Measurements from ENCODE around the gene TBC1D2B.
"Not testable (repeated sequence)": the region's sequence is repeated elsewhere in the genome, so short reads cannot be mapped to it uniquely, and the experiment has no call there.

Gene TBC1D2B

DNA sequence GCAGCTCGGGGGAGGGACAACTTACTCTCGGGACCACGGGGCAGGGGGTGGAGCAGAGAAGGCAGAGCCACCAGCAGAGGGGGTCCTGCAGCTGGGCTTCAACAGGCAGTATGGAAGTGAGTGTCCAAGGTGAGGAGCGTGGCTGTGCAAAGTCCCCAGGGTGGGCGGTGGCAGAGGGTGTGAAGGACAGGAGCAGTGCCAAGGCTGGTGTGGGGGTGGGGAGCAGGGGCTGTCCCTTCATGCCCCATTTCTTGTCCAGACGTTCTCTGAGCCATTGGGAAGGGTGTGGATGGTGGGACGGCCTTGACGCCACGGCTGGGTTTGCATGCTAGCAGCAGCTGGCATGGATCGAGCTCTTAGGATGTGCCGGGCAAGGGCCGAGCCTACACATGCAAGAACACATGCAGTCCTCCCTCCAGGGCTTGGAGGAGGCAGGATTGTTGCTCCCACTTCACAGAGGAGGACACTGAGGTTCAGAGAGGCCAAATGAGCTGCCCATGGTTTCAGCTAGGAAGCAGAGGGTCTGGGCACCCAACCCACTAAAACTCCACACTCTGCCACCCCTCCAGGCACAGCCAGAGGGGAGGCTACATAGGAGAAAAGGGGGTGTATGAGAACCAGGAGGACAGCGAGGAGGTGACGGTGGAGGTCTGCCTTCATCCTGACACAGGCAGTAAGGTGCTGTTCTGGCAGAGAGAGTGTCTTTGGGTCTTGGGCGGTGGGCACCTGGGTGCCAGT is 93.6 kb downstream of the TBC1D2B start:
- no peaks in the 10 kb centered on the region for H3K4me1 ChIP-seq

DNA sequence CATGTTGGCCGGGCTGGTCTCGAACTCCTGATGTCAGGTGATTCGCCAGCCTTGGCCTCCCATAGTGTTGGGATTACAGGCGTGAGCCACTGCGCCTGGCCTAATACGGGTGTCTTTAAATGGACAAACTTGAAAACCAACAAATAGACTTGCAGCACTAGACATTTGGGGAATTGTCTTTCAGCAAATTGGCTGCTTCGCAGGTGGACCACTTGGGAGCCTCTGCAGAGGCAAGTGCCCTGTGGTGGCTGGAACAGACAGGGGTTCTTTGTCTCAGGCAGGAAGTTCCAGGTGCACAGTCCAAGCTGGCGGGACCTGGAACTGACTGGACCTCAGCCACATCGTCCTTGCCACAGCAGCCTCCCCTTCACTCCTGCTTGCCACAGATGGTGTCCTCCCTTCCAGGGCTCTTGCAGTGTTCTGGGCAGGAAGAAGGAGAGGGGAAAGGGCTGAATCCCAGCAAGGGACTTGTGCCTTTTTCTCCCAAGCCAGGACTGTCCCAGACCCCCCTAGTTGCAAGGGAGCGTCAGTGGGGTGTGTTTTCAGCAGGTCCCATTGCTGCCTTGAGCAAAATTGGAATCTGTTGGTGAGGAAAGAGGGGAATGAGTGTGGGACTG is 94.3 kb downstream of the TBC1D2B start:
- H3K36me3 ChIP-seq (ENCODE audit: control insufficient read depth, insufficient read depth, low read length): no peaks in the 10 kb centered on the region
- no peak overlapping the region for H3K27ac ChIP-seq
- no peak overlapping the region for H2AFZ ChIP-seq
- H3K79me2 ChIP-seq: no peaks in the 10 kb centered on the region
- no peak overlapping the region for H3K4me2 ChIP-seq (ENCODE audit: low read length)
- no peaks in the 10 kb centered on the region for H3K27me3 ChIP-seq (ENCODE audit: control insufficient read depth, insufficient read depth, low read length)
- H3K9ac ChIP-seq: no peak overlapping the region
- no peak overlapping the region for H3K4me3 ChIP-seq (ENCODE audit: low read depth, low read length)
- TF ChIP-seq, protein P1, sequence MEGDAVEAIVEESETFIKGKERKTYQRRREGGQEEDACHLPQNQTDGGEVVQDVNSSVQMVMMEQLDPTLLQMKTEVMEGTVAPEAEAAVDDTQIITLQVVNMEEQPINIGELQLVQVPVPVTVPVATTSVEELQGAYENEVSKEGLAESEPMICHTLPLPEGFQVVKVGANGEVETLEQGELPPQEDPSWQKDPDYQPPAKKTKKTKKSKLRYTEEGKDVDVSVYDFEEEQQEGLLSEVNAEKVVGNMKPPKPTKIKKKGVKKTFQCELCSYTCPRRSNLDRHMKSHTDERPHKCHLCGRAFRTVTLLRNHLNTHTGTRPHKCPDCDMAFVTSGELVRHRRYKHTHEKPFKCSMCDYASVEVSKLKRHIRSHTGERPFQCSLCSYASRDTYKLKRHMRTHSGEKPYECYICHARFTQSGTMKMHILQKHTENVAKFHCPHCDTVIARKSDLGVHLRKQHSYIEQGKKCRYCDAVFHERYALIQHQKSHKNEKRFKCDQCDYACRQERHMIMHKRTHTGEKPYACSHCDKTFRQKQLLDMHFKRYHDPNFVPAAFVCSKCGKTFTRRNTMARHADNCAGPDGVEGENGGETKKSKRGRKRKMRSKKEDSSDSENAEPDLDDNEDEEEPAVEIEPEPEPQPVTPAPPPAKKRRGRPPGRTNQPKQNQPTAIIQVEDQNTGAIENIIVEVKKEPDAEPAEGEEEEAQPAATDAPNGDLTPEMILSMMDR (IDR thresholded peaks at IDR 0.05): no peak
- no peaks in the 10 kb centered on the region for H3K9me3 ChIP-seq (ENCODE audit: control insufficient read depth, low read length)
- no peaks in the 10 kb centered on the region for H3K4me1 ChIP-seq

More for the DNA sequence above, 93.6 kb downstream of the TBC1D2B start:
- Histone ChIP-seq H3K27me3 (ENCODE audit: control insufficient read depth, insufficient read depth, low read length) (no peaks in the 10 kb centered on the region), H3K36me3 (ENCODE audit: control insufficient read depth, insufficient read depth, low read length) (no peaks in the 10 kb centered on the region), H3K9me3 (ENCODE audit: control insufficient read depth, low read length) (no peaks in the 10 kb centered on the region), H3K9ac (no peak overlapping the region), H2AFZ (no peak overlapping the region), H3K79me2 (no peaks in the 10 kb centered on the region), H3K27ac (no peak overlapping the region), H3K4me2 (ENCODE audit: low read length) (no peak overlapping the region), H3K4me3 (ENCODE audit: low read depth, low read length) (no peak overlapping the region)
- TF ChIP-seq, protein P1 (IDR thresholded peaks at IDR 0.05): no peak

DNA sequence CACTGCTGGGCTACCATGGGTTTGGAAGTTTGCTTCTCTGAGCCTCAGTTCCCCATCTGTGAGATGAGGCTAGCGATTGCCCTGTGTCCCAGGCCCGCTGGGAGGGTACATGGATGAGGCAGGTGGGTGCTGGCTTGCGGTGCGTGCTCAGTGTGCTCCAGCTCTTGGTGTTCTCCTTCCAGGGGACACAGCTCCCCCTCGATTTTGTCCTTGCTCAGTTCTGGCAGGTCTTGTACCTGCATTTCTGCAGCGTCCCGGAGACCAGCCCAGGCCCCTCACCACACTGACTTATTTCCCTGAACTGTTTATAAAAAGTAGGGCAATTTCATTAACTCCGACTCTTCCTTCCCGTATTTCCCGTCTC is 95.4 kb downstream of the TBC1D2B start:
- Histone ChIP-seq H3K4me1 (no peaks in the 10 kb centered on the region), H3K4me3 (ENCODE audit: low read depth, low read length) (no peak overlapping the region), H3K9ac (no peak overlapping the region), H2AFZ (no peak overlapping the region), H3K27ac (no peak overlapping the region), H3K27me3 (ENCODE audit: control insufficient read depth, insufficient read depth, low read length) (no peaks in the 10 kb centered on the region), H3K36me3 (ENCODE audit: control insufficient read depth, insufficient read depth, low read length) (no peaks in the 10 kb centered on the region), H3K79me2 (no peaks in the 10 kb centered on the region), H3K4me2 (ENCODE audit: low read length) (no peak overlapping the region), H3K9me3 (ENCODE audit: control insufficient read depth, low read length) (no peaks in the 10 kb centered on the region)
- TF ChIP-seq, protein P1 (IDR thresholded peaks at IDR 0.05): no peak

DNA sequence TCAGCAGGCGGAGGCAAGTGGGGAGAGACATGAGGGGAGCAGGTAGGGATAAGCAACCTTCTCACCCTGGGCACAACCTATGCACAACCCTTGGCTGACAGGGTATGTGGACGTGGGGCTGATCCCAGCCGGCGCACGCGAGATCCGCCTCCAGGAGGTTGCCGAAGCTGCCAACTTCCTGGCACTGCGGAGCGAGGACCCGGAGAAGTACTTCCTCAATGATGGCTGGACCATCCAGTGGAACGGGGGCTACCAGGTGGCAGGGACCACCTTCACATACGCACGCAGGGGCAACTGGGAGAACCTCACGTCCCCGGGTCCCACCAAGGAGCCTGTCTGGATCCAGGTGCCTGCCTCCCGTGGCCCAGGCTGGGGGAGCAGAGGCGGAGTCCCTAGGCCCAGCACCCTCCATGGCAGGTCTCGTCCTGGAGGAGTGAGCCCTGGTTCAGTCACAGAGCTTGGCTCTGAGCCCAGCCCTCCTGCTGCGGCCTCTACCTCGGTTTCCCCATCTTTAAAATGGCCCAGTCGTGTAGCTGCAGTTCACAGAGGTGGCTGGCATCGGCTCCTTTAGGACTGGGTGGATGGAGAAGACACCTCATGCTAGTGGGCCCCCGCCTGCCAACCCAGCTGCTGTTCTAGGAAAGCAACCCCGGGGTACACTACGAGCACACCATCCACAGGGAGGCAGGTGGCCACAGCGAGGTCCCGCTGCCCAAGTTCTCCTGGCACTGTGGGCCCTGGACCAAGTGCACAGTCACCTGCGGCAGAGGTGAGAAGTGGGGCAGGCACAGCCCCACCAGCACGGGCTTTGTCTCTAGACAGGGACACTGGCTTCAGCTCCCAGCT is 96.0 kb downstream of the TBC1D2B start:
- H3K27ac ChIP-seq: no peak overlapping the region
- no peaks in the 10 kb centered on the region for H3K4me1 ChIP-seq
- H3K9me3 ChIP-seq (ENCODE audit: control insufficient read depth, low read length): no peaks in the 10 kb centered on the region
- no peak overlapping the region for H3K9ac ChIP-seq
- no peaks in the 10 kb centered on the region for H3K36me3 ChIP-seq (ENCODE audit: control insufficient read depth, insufficient read depth, low read length)
- no peaks in the 10 kb centered on the region for H3K27me3 ChIP-seq (ENCODE audit: control insufficient read depth, insufficient read depth, low read length)
- no peak overlapping the region for H3K4me3 ChIP-seq (ENCODE audit: low read depth, low read length)
- no peak overlapping the region for H3K4me2 ChIP-seq (ENCODE audit: low read length)
- TF ChIP-seq, protein P1 (IDR thresholded peaks at IDR 0.05): no peak
- no peaks in the 10 kb centered on the region for H3K79me2 ChIP-seq
- H2AFZ ChIP-seq: no peak overlapping the region

DNA sequence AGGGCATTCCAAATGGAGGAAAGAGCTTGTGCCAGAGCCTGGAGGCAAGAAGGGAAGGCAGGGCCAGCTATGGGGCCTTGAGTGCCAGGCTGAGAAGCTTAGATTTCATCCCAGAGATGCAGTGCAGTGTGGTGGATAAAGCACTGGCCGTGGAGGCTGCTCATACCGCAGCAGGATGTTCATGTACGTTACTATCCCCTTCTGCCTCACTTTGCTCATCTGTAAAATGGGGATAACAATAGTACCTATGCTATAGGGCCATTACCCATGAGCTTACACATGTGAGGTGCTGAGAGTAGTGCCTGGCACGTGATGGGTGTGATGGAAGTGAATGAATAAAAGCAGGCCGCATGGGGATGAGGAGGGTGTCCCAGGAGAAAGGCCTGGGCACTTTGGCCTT is 96.8 kb downstream of the TBC1D2B start:
- not testable (repeated sequence) for H3K36me3 ChIP-seq (ENCODE audit: control insufficient read depth, insufficient read depth, low read length); H3K79me2 ChIP-seq; H3K27me3 ChIP-seq (ENCODE audit: control insufficient read depth, insufficient read depth, low read length); H3K9me3 ChIP-seq (ENCODE audit: control insufficient read depth, low read length); H3K4me1 ChIP-seq; H3K4me3 ChIP-seq (ENCODE audit: low read depth, low read length); H3K9ac ChIP-seq; H2AFZ ChIP-seq; H3K27ac ChIP-seq; H3K4me2 ChIP-seq (ENCODE audit: low read length)
